AG04450 (cell line): ENCODE results near the gene SYVN1. TPM values are rescaled to one million over a fixed set of nuclear protein-coding genes. Genes with fewer than 3 reads are reported as not detected.

Experiments
- CTCF ChIA-PET: fragments of 300-600, 350-600 bp; formaldehyde crosslinking; extraction: SDS; loops from one replicate; lab custom pipeline; 2022; ENCODE audit warnings: antibody characterized with exemption, inconsistent platforms; lab: Charles Lee
- POLR2A ChIA-PET: fragments of 350-600 bp; formaldehyde crosslinking; extraction: SDS; loops from one replicate; lab custom pipeline; 2021; ENCODE audit warnings: antibody characterized with exemption, inconsistent platforms; lab: Yijun Ruan, JAX
- DNase-seq: peaks from one replicate; pipeline ENCODE4 v3.0.0-alpha.2; 2011; ENCODE audit warnings: low read depth, low spot score
- H3K27ac ChIP-seq: one replicate; pipeline ENCODE4 v1.5.1; 2012; ENCODE audit warnings: low read depth, low read length, control low read depth
- H3K27me3 ChIP-seq: one replicate; pipeline ENCODE4 v1.6.0; 2012; ENCODE audit warnings: low read length; ENCODE audit not compliant: control insufficient read depth, insufficient read depth
- H3K4me3 ChIP-seq: 2 replicates; pipeline ENCODE4 v1.5.1; 2011; ENCODE audit warnings: mild to moderate bottlenecking, low read depth, low read length, control low read depth
- H3K9me3 ChIP-seq: 2 replicates; pipeline ENCODE4 v1.5.1; 2012; ENCODE audit warnings: low read length; ENCODE audit not compliant: control insufficient read depth, insufficient read depth
- CTCF ChIP-seq: IDR thresholded peaks from 2 replicates; pipeline ENCODE4 v1.5.1; 2011; ENCODE audit warnings: low read depth, low read length, control low read depth, inconsistent platforms
- polyA plus RNA-seq: library from polyadenylated mRNA; depleted of rRNA; stranded (reverse); fragments of >200 nt; gene quantifications from 2 replicates; pipeline ENCODE4 v1.2.3, GENCODE V29; 2011

The SYVN1 gene
- polyA plus RNA-seq, 1 experiment = 18.7 TPM

- no peak for DNase-seq
- Histone ChIP-seq H3K27me3 (no peaks in the 10 kb centered on the region), H3K9me3 (no peaks in the 10 kb centered on the region; the same call in 1 of the 2 replicates), H3K27ac (no peak overlapping the region), H3K4me3 (no peak overlapping the region)
- CTCF ChIA-PET = interaction anchor here (5.2 kb wide), 1 partner anchor 9 kb away, joined by 48 read pairs; no protein-coding TSS in a partner anchor
- POLR2A ChIA-PET = no interaction called here
- no peak for TF ChIP-seq CTCF
Measured at GRCh38 chr11:65107751-65108468, 26.4 kb downstream of the SYVN1 start.

GRCh38 chr11:65107078-65107477, 27.2 kb downstream of the SYVN1 start:
- DNase-seq = no peak
- ChIA-PET CTCF (interaction anchor here (5.2 kb wide), 1 partner anchor 8 kb away, joined by 48 read pairs; no protein-coding TSS in a partner anchor), POLR2A (no interaction called here)
- no peak overlapping the region for H3K27ac ChIP-seq
- no peaks in the 10 kb centered on the region; the same call in 1 of the 2 replicates for H3K9me3 ChIP-seq
- H3K27me3 ChIP-seq = no peaks in the 10 kb centered on the region
- no peak overlapping the region for H3K4me3 ChIP-seq
- no peak for TF ChIP-seq CTCF

- TF ChIP-seq CTCF = no peak
- CTCF ChIA-PET = no interaction called here
- Histone ChIP-seq H3K27me3 (no peaks in the 10 kb centered on the region), H3K4me3 (no peak overlapping the region), H3K27ac (no peak overlapping the region), H3K9me3 (no peaks in the 10 kb centered on the region; the same call in 1 of the 2 replicates)
- DNase-seq = no peak
- POLR2A ChIA-PET = no interaction called here
Measured at GRCh38 chr11:65104628-65105027, 29.7 kb downstream of the SYVN1 start.

GRCh38 chr11:65103476-65103875, 30.8 kb downstream of the SYVN1 start:
- ChIA-PET CTCF (interaction anchor here (0.6 to 2.5 kb wide), 2 partner anchors 8 to 258 kb away, joined by 4 to 15 read pairs; partner anchors contain the start of gene TM7SF2), POLR2A (no interaction called here)
- no peak for TF ChIP-seq CTCF
- Histone ChIP-seq H3K27ac (no peak overlapping the region), H3K4me3 (no peak overlapping the region), H3K9me3 (no peaks in the 10 kb centered on the region; the same call in 1 of the 2 replicates), H3K27me3 (no peaks in the 10 kb centered on the region)
- no peak for DNase-seq
